Right lobe of liver (tissue), 6 donors: ENCODE results near the gene ZNHIT1. TPM values are rescaled to one million over a fixed set of nuclear protein-coding genes. Genes with fewer than 3 reads are reported as not detected.

Source experiments
- ATAC-seq, 4 donors: fragments of 200-7000 bp; cut with Tn5 transposase; one replicate each; pipeline ENCODE4 v1.9.1; 2020; ENCODE audit warnings: mild to moderate bottlenecking in 4 of 4, moderate library complexity in 4 of 4
- DNase-seq, 3 donors: peaks; one replicate each; pipeline ENCODE4 v3.0.0-alpha.2; 2020
- H3K27ac ChIP-seq, 3 donors: fragments of 200-600 bp; one replicate each; pipeline ENCODE4 v1.8.0; 2022
- H3K27me3 ChIP-seq, 2 donors: fragments of 200-600 bp; one replicate each; pipeline ENCODE4 v1.8.0; 2022
- H3K36me3 ChIP-seq, 4 donors: fragments of 200-600 bp; sonication (generic) in 1 of 4; one replicate each; pipeline versions ENCODE4 v1.5.1 to v1.8.0; 2017 to 2022; ENCODE audit warnings: control low read depth in 1 of 4
- H3K4me1 ChIP-seq, 4 donors: fragments of 200-600 bp; sonication (generic) in 1 of 4; one replicate each; pipeline versions ENCODE4 v1.5.1 to v1.8.0; 2017 to 2022; ENCODE audit warnings: control low read depth in 1 of 4
- H3K4me3 ChIP-seq, 3 donors: fragments of 200-600 bp; one replicate each; pipeline ENCODE4 v1.8.0; 2022
- H3K9me3 ChIP-seq, 4 donors: fragments of 200-600 bp; sonication (generic) in 1 of 4; one replicate each; pipeline versions ENCODE4 v1.5.1 to v1.8.0; 2017 to 2022; ENCODE audit warnings: control low read depth in 1 of 4
- POLR2A ChIP-seq: fragments of 450-650 bp; IDR thresholded peaks from one replicate; pipeline ENCODE4 v1.6.1; 2017; ENCODE audit warnings: antibody characterized with exemption, mild to moderate bottlenecking
- WGBS: methylation state at CpG from one replicate; pipeline ENCODE4 v1.1.6; 2018; ENCODE audit warnings: low coverage, low lambda C conversion rate; ENCODE audit not compliant: insufficient coverage; ENCODE audit errors: missing lambda C conversion rate; 5-methylcytosine and 5-hydroxymethylcytosine counted together
- intact Hi-C, 2 donors: fragments of 100-400 bp; cut with DNase I; formaldehyde crosslinking; loops; one replicate each; pipeline versions ENCODE4 v1.11.2 to v1.14.1; 2022
- total RNA-seq, 6 experiments: library from RNA; depleted of rRNA in 2 of 6; stranded (reverse); fragments of >200 nt in 2 of 6; fragmentation: NEBNext Ultra II Directional in 3 of 6; extraction: Animal tissue kit (Norgen Biotek cat#: 25700) in 3 of 6; gene quantifications; one replicate each; pipeline versions ENCODE4 v1.1.0 to v1.2.4, GENCODE V29; 2016 to 2023
- TF ChIP-seq, protein P1 (sequence below), 4 donors: fragments of 200-600 bp in 3 of 4; fragments of 450-650 bp in 1 of 4; IDR thresholded peaks; one replicate each; pipeline versions ENCODE4 v1.5.1 to v1.8.0; 2016 to 2022; ENCODE audit warnings: antibody characterized with exemption in 4 of 4, mild to moderate bottlenecking in 2 of 4
- donor health status: DM: no; HTN: yes; CAD: no.
- donor health status: DM: no; HTN: no; CAD: no.
- donor health status: DM: no; HTN: no; CAD: no.
- donor health status: DM: no; HTN: yes; CAD: no.
- donor health status: DM: no; HTN: yes; CAD: no.

Gene ZNHIT1
- total RNA-seq, 6 experiments from 2014 or later, result 68.3 to 159 (median 111) TPM

DNA sequence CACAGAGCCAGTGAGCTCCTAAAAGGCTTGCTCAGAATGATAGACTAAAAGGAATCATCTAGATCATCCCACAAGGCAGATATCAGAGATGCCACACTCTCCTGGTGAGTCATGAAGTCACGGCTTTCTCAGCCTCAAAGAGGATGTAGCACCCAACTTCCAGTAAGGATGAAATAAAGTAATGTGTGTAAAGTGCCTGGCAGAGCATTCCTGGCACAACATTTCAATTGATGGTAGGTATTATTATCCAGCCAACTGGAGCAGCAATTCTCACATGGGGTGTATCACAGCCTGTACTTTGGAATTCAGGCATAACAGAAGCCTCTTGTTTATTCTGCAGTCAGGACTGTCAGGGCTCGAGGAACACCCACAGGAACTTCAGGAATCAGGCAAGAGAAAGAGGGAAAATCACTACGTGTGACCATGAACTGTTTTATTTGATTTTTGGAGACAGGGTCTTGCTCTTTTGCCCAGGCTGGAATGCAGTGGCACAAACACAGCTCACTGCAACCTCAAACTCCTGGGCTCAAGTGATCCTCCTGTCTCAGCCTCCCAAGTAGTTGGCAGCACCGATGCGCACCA is 32.6 kb upstream of the ZNHIT1 start:
- no peak for TF ChIP-seq POLR2A
- TF ChIP-seq, protein P1, sequence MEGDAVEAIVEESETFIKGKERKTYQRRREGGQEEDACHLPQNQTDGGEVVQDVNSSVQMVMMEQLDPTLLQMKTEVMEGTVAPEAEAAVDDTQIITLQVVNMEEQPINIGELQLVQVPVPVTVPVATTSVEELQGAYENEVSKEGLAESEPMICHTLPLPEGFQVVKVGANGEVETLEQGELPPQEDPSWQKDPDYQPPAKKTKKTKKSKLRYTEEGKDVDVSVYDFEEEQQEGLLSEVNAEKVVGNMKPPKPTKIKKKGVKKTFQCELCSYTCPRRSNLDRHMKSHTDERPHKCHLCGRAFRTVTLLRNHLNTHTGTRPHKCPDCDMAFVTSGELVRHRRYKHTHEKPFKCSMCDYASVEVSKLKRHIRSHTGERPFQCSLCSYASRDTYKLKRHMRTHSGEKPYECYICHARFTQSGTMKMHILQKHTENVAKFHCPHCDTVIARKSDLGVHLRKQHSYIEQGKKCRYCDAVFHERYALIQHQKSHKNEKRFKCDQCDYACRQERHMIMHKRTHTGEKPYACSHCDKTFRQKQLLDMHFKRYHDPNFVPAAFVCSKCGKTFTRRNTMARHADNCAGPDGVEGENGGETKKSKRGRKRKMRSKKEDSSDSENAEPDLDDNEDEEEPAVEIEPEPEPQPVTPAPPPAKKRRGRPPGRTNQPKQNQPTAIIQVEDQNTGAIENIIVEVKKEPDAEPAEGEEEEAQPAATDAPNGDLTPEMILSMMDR (IDR thresholded peaks at IDR 0.05), result no peak
- no peaks in the 10 kb centered on the region for H3K9me3 ChIP-seq
- intact Hi-C loops, result no loop called here
- peaks cover 0 to 9% of the 10 kb centered on the region in 2 donors for H3K27me3 ChIP-seq
- no peak overlapping the region for H3K27ac ChIP-seq
- ATAC-seq (peak in 2 of 4 donors; percentile 28 to 62), DNase-seq (no peak)
- no peaks in the 10 kb centered on the region for H3K4me1 ChIP-seq
- 54% methylated on average over 4 of the region's 5 CpGs for WGBS
- H3K36me3 ChIP-seq, result no peaks in the 10 kb centered on the region
- no peak overlapping the region for H3K4me3 ChIP-seq

- intact Hi-C loops, result no loop called here
- TF ChIP-seq, protein P1 (IDR thresholded peaks at IDR 0.05), result no peak
- TF ChIP-seq POLR2A, result no peak
- WGBS, result 65% methylated on average over 6 of the region's 6 CpGs
- Histone ChIP-seq H3K9me3 (no peaks in the 10 kb centered on the region), H3K4me1 (no peaks in the 10 kb centered on the region), H3K36me3 (no peaks in the 10 kb centered on the region), H3K4me3 (no peak overlapping the region), H3K27ac (no peak overlapping the region), H3K27me3 (peaks cover 0 to under 1% of the 10 kb centered on the region in 2 donors)
- no peak for DNase-seq
- ATAC-seq, result no peak
Measured at GRCh38 chr7:101186194-101186593, 31.8 kb upstream of the ZNHIT1 start.

- no peaks in the 10 kb centered on the region for H3K27me3 ChIP-seq
- H3K27ac ChIP-seq, result no peak overlapping the region
- no peaks in the 10 kb centered on the region for H3K36me3 ChIP-seq
- no peak for DNase-seq
- H3K4me3 ChIP-seq, result no peak overlapping the region
- intact Hi-C loops, result no loop called here
- H3K9me3 ChIP-seq, result no peaks in the 10 kb centered on the region
- WGBS, result 61% methylated on average over 4 of the region's 4 CpGs
- no peak for ATAC-seq
- no peak for TF ChIP-seq POLR2A
- TF ChIP-seq, protein P1 (IDR thresholded peaks at IDR 0.05), result no peak
- peaks cover 0 to under 1% (median 0%) of the 10 kb centered on the region in 4 donors for H3K4me1 ChIP-seq
Measured at GRCh38 chr7:101186844-101187428, 31.0 kb upstream of the ZNHIT1 start.

DNA sequence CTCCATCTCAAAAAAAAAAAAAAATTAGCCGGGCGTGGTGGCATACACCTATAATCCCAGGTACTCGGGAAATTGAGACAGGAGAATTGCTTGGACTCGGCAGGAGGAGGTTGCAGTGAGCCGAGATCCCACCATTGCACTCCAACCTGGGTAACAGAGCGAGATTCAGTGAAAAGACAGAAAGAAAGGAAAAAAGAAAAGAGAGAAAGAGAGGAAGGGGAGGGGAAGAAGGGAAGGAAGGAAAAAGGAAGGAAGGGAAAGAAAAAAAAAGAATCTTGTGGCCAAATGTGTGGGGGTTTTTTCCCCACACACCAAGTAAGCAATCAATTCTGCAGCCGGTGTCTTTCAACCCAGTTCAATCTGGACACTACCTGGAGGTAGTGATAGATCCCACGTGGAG is 28.9 kb upstream of the ZNHIT1 start:
- no peak for ATAC-seq
- Histone ChIP-seq H3K27me3 (no peaks in the 10 kb centered on the region), H3K4me1 (peaks cover 0 to 12% (median 0%) of the 10 kb centered on the region in 4 donors), H3K27ac (no peak overlapping the region), H3K9me3 (no peaks in the 10 kb centered on the region), H3K36me3 (no peaks in the 10 kb centered on the region), H3K4me3 (no peak overlapping the region)
- 85% methylated on average over 7 of the region's 8 CpGs for WGBS
- DNase-seq, result no peak
- TF ChIP-seq POLR2A, result no peak
- TF ChIP-seq, protein P1 (IDR thresholded peaks at IDR 0.05), result no peak
- intact Hi-C loops, result no loop called here
